Measurements from ENCODE around the gene RFTN1. TPM values are rescaled to one million over a fixed set of nuclear protein-coding genes. Genes with fewer than 3 reads are reported as not detected.

Gene RFTN1
- total and polyA plus RNA-seq, 8 donors = 1.9 to 14.0 (median 2.9) TPM

DNA sequence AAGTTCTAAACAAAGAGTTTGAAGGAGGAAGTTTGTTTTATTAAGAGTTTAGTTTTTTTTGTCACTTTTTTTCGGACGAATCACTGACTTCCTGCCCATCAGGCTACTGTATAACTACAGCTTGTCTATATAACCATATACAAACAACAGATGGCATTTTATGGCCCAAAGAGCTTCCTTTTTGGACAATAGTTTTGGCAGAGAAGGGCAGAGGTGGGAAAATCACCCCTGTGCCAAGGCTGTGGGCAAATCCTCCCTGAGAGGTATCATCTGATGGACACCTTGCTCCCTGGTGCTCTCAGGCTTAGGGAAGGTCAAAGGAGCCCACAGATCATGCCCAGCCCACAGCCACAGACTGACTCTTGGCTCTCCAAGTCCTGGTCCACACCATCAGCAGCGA lies 135.1 kb downstream of the RFTN1 start:
- H3K9me3 ChIP-seq = no peaks in the 10 kb centered on the region
- no peak for FAIRE-seq
- no peaks in the 10 kb centered on the region for H3K36me3 ChIP-seq
- intact Hi-C loops (cut with DNase I) = no loop called here
- no peaks in the 10 kb centered on the region for H3K4me1 ChIP-seq
- H3K27me3 ChIP-seq = no peaks in the 10 kb centered on the region
- WGBS, 2 donors = 75 to 83% methylated on average over 3 of the region's 3 CpGs
- H3K4me3 ChIP-seq = no peak overlapping the region
- no peak for DNase-seq
- no peak for TF ChIP-seq CTCF (IDR thresholded peaks at IDR 0.05)
- H3K27ac ChIP-seq = no peak overlapping the region
- no peak for ATAC-seq

DNA sequence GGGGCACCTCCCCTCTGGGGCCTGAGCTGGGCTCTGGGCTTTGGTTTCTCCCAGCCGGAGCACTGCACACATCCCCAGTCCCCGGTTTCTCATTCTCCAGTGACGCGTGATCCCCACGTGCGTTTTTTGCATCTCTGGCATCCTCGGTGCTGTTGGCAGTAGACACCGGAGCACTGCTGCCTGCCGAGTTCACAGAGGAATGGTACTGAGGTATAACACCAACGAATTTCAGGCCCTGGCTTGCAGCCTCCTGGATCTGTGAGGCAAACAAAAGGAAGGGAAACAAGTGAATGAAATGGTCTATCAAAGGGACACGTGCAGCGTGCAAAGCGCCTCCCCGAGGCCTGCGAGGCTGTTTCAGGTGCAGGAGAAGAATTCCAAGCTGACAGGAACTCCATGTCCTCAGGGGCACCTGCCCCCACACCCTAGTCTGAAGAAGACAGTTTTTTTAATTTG lies 135.6 kb downstream of the RFTN1 start:
- WGBS, 2 donors = 71 to 85% methylated on average over 15 of the region's 15 CpGs
- Histone ChIP-seq H3K4me3 (no peak overlapping the region), H3K9me3 (no peaks in the 10 kb centered on the region), H3K27me3 (no peaks in the 10 kb centered on the region), H3K36me3 (no peaks in the 10 kb centered on the region), H3K27ac (no peak overlapping the region), H3K4me1 (no peaks in the 10 kb centered on the region)
- DNase-seq (no peak), FAIRE-seq (no peak), ATAC-seq (no peak)
- intact Hi-C loops (cut with DNase I) = no loop called here
- TF ChIP-seq CTCF (IDR thresholded peaks at IDR 0.05) = no peak

DNA sequence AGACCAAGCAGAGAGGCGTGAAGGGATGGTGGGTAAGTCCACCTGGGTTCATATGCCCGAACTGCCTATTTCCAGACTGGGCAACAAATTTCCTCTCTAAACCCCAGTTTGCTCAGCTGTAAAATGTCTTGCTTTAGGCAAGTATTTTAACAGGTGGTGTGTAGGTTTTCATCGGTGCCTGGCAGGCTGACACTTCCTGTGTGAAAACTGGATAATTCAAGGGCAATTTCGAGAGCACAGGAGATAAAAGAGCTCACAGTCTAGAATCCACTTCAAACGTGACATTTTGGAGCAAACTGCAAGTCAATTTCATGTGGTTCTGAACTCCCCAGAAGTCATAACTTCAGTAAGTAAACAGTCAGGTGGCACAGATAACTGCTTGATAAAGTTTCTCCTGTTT lies 136.3 kb downstream of the RFTN1 start:
- no peak for TF ChIP-seq CTCF (IDR thresholded peaks at IDR 0.05)
- no peak for FAIRE-seq
- H3K36me3 ChIP-seq = no peaks in the 10 kb centered on the region
- intact Hi-C loops (cut with DNase I) = no loop called here
- no peak overlapping the region for H3K27ac ChIP-seq
- WGBS, 2 donors = 39 to 50% methylated on average over 5 of the region's 5 CpGs
- H3K27me3 ChIP-seq = no peaks in the 10 kb centered on the region
- DNase-seq = no peak
- H3K9me3 ChIP-seq = no peaks in the 10 kb centered on the region
- ATAC-seq = no peak
- no peaks in the 10 kb centered on the region for H3K4me1 ChIP-seq
- no peak overlapping the region for H3K4me3 ChIP-seq

GRCh38 chr3:16375891-16376290 lies 137.6 kb downstream of the RFTN1 start:
- no peak for ATAC-seq
- Histone ChIP-seq H3K9me3 (no peaks in the 10 kb centered on the region), H3K4me1 (no peaks in the 10 kb centered on the region), H3K36me3 (no peaks in the 10 kb centered on the region), H3K4me3 (no peak overlapping the region), H3K27me3 (no peaks in the 10 kb centered on the region), H3K27ac (no peak overlapping the region)
- DNase-seq = no peak
- no peak for FAIRE-seq
- intact Hi-C loops (cut with DNase I) = no loop called here
- no peak for TF ChIP-seq CTCF (IDR thresholded peaks at IDR 0.05)
- WGBS, 2 donors = 69% methylated on average over 6 of the region's 6 CpGs

DNA sequence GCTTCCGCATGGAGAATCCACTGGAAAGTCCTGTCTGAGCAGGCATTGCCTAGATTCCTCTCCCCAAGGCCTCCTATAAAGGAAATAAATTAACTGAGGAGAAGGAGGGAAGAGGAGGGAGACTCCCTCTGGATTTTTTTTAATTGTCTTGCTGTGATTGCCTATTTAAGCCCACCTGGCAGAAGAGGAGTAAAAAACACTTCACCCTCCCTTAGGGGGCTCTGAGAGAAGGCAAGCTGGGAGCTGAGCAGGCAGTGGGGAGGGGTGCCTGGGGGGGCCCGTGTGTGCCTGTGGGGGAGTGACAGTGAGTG lies 138.6 kb downstream of the RFTN1 start:
- WGBS, 2 donors = 54 to 67% methylated on average over 2 of the region's 2 CpGs
- H3K27ac ChIP-seq = no peak overlapping the region
- FAIRE-seq (no peak), ATAC-seq (no peak), DNase-seq (no peak)
- intact Hi-C loops (cut with DNase I) = no loop called here
- no peaks in the 10 kb centered on the region for H3K27me3 ChIP-seq
- H3K9me3 ChIP-seq = no peaks in the 10 kb centered on the region
- no peak overlapping the region for H3K4me3 ChIP-seq
- H3K4me1 ChIP-seq = no peaks in the 10 kb centered on the region
- no peaks in the 10 kb centered on the region for H3K36me3 ChIP-seq
- no peak for TF ChIP-seq CTCF (IDR thresholded peaks at IDR 0.05)

All from pancreas (tissue), 10 donors.